Measurements from ENCODE around the gene GLS. TPM values are rescaled to one million over a fixed set of nuclear protein-coding genes. Genes with fewer than 3 reads are reported as not detected.

Gene GLS
- total RNA-seq, 4 donors from 2014 or later: 60.6 to 128 (median 75.7) TPM

- H3K36me3 ChIP-seq: no peaks in the 10 kb centered on the region
- no peak overlapping the region for H3K4me3 ChIP-seq
- H3K4me1 ChIP-seq: no peaks in the 10 kb centered on the region
- no peaks in the 10 kb centered on the region for H3K27me3 ChIP-seq
- no peak for DNase-seq (ENCODE audit: low spot score in 2 of 2)
- H3K27ac ChIP-seq: no peak overlapping the region
- TF ChIP-seq CTCF (IDR thresholded peaks at IDR 0.05) (no peak), POLR2A (IDR thresholded peaks at IDR 0.05) (no peak), EP300 (IDR thresholded peaks at IDR 0.05) (no peak), POLR2AphosphoS5 (IDR thresholded peaks at IDR 0.05) (no peak)
- H3K9me3 ChIP-seq: no peaks in the 10 kb centered on the region
- WGBS: 100% methylated on average over 1 of the region's 1 CpG
Observed at GRCh38 chr2:190842606-190843104, 38.0 kb upstream of the GLS start.

DNA sequence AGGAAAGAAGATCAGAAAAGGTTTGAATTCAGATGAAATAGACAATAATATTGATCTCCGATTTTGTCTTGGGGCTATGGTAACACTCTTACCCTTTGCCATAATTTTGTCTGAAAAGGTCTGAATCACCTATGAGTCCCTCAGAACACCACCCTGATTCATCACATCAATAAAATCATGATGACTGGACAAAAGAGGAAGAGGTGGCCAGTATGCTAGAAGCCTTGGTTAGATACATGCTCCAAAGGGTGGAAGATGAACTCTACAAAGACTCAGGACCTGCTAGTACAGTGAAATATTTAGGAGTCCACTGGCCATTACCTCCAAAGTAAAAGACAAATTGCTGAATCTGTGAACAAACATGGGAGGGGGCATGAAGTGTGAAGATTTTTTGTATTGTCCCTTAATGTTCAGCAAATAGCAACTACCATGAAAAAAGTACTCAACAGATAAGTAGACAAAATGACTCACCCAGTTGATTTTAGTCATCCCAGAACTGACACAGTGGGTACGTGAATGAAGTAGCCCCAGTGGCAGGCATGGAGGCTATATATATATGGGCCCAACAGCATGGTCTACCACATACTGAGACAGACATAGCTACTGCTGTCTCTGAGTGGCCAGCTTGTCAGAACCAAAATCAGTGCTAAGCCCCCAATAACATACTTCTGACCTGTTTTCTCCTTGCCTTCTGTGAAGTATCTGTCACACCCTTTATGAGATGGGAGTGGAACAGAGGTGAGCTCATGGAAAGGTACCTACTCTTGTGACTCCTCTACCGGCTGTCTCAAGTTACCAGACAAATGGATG lies 36.5 kb upstream of the GLS start:
- H3K27ac ChIP-seq: no peak overlapping the region
- H3K9me3 ChIP-seq: no peaks in the 10 kb centered on the region
- no peaks in the 10 kb centered on the region for H3K36me3 ChIP-seq
- no peaks in the 10 kb centered on the region for H3K27me3 ChIP-seq
- DNase-seq (ENCODE audit: low spot score in 2 of 2): no peak
- TF ChIP-seq CTCF (IDR thresholded peaks at IDR 0.05) (no peak), POLR2A (IDR thresholded peaks at IDR 0.05) (no peak), EP300 (IDR thresholded peaks at IDR 0.05) (no peak), POLR2AphosphoS5 (IDR thresholded peaks at IDR 0.05) (no peak)
- no peaks in the 10 kb centered on the region for H3K4me1 ChIP-seq
- H3K4me3 ChIP-seq: no peak overlapping the region
- WGBS: 87% methylated on average over 3 of the region's 3 CpGs

DNA sequence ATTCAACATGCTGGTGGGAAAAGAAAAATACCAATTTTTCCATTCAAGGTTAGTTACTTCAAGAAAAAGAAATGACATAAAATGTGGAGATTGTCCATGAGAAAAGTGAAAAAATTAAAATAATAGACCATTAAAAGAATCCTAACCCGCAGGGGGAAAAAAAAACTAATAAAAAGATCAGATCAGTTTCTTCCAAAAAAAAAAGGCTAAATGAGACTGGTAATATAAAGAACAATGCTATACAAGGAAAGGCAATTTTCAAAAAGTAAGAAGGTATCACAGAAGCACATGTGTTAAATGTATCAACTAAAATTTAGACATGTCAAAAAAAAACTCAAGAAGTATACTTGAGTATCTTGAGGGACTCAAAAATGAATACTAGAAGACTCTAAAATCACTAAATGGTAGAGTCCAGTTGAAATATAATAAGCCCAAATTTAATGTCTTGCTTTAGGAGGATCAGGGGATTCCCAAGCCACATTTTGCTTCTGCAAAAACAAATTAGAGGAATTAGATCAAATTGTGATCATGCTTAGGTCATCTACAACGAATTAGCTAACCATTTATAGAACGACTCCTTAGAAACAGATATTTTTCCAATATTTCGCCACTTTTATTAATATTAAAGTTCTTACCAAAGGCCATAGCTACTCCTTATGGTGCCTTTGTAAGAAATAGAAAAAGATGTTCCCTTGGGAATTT lies 35.8 kb upstream of the GLS start:
- no peak overlapping the region for H3K4me3 ChIP-seq
- H3K4me1 ChIP-seq: no peaks in the 10 kb centered on the region
- no peaks in the 10 kb centered on the region for H3K27me3 ChIP-seq
- no peaks in the 10 kb centered on the region for H3K9me3 ChIP-seq
- no peaks in the 10 kb centered on the region for H3K36me3 ChIP-seq
- TF ChIP-seq POLR2A (IDR thresholded peaks at IDR 0.05): no peak
- TF ChIP-seq CTCF (IDR thresholded peaks at IDR 0.05): no peak
- no peak for TF ChIP-seq EP300 (IDR thresholded peaks at IDR 0.05)
- no peak for TF ChIP-seq POLR2AphosphoS5 (IDR thresholded peaks at IDR 0.05)
- no peak for DNase-seq (ENCODE audit: low spot score in 2 of 2)
- no peak overlapping the region for H3K27ac ChIP-seq
- WGBS: 84% methylated on average over 4 of the region's 4 CpGs

- Histone ChIP-seq H3K9me3 (no peaks in the 10 kb centered on the region), H3K4me3 (no peak overlapping the region), H3K36me3 (no peaks in the 10 kb centered on the region), H3K4me1 (no peaks in the 10 kb centered on the region), H3K27ac (no peak overlapping the region), H3K27me3 (no peaks in the 10 kb centered on the region)
- 71% methylated on average over 7 of the region's 7 CpGs for WGBS
- DNase-seq (ENCODE audit: low spot score in 2 of 2): no peak
- TF ChIP-seq POLR2AphosphoS5 (IDR thresholded peaks at IDR 0.05) (no peak), EP300 (IDR thresholded peaks at IDR 0.05) (no peak), CTCF (IDR thresholded peaks at IDR 0.05) (no peak), POLR2A (IDR thresholded peaks at IDR 0.05) (no peak)
Observed at GRCh38 chr2:190846746-190847145, 33.9 kb upstream of the GLS start.

DNA sequence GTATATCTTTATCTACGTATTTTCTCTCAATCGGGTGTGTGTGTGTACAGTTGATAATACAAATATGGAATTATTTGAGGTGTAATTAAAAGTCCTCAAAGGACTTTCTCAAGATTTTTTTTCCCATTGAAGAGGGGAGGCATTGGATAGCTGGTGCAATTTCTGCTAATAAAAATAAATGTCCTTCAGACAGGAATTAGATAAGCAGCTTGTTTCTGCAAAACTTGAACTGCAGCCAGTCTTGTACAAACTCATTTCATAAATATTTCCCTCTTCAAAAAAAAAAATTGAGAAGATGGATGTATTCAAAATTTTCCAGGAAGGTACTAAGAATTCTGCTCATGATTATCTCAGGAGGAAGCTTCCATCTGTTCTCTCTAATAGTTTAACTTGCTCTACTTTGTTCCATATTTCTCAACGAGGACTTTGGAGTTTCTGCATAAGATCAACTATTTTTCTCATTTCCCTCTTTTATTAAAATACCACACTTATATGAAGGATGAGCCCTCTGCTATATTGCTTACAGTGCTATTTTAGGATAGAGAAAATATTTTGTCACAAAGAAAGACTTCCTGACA lies 33.0 kb upstream of the GLS start:
- 55% methylated on average over 3 of the region's 3 CpGs for WGBS
- no peaks in the 10 kb centered on the region for H3K9me3 ChIP-seq
- H3K27me3 ChIP-seq: no peaks in the 10 kb centered on the region
- no peak for DNase-seq (ENCODE audit: low spot score in 2 of 2)
- no peak overlapping the region for H3K27ac ChIP-seq
- TF ChIP-seq POLR2AphosphoS5 (IDR thresholded peaks at IDR 0.05): no peak
- no peak for TF ChIP-seq POLR2A (IDR thresholded peaks at IDR 0.05)
- no peak for TF ChIP-seq EP300 (IDR thresholded peaks at IDR 0.05)
- no peak for TF ChIP-seq CTCF (IDR thresholded peaks at IDR 0.05)
- no peaks in the 10 kb centered on the region for H3K36me3 ChIP-seq
- H3K4me3 ChIP-seq: no peak overlapping the region
- no peaks in the 10 kb centered on the region for H3K4me1 ChIP-seq
